Stomach (tissue), 4 donors: ENCODE measurements around the gene PHB1.

ENCODE experiments used
- CTCF ChIP-seq, 7 experiments: fragments of 450-650 bp in 4 of 7; fragments of 200-600 bp in 3 of 7; sonication (generic) in 3 of 7; IDR thresholded peaks; one replicate each; pipeline ENCODE4 v1.5.1; 2016 to 2019; ENCODE audit warnings: antibody characterized with exemption in 7 of 7, control low read depth in 2 of 7, mild to moderate bottlenecking in 1 of 7
- EP300 ChIP-seq: sonication (generic); formaldehyde crosslinking; IDR thresholded peaks from one replicate; pipeline ENCODE4 v1.6.1; 2017; ENCODE audit warnings: antibody characterized with exemption

GRCh38 chr17:49455272-49455861 lies 40.7 kb upstream of the PHB1 start:
- no peak for TF ChIP-seq CTCF (IDR thresholded peaks at IDR 0.05)
- no peak for TF ChIP-seq EP300
